Measurements from ENCODE around the gene DGUOK.
"Not testable (repeated sequence)": the region's sequence is repeated elsewhere in the genome, so short reads cannot be mapped to it uniquely, and the experiment has no call there.

Gene DGUOK

DNA sequence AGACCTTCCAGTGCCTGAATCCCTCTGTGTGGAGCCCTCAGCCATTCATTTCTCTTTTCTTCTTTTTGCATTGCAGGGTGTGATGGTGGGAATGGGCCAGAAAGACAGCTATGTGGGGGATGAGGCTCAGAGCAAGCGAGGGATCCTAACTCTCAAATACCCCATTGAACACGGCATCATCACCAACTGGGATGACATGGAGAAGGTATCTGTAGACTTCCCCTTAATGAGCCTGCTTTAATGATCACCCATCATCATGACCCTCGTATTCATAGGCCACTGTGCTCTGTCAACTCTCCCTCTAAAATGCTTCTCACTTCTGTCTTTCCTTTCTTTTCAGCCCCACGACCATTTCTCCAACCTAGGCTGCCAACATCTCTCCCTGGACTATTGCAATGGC, 24.4 kb upstream of the DGUOK start:
- DNase-seq: no peak

DNA sequence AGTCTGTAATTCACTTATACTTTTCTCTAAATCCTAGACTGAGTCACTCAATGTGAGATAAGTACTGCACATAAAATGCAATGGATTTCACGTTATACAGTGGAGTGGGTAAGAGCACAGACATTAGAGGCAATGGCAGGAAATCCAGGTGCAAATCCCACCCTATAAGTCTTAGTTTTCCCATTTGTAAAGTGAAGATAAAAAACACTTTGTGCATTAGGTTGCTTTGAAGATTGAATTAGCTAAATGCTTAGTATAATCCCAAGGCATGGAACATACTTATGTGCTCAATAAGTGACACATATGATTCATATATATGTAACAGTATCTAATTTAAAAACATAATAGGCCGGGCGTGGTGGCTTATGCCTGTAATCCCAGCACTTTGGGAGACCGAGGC, 23.4 kb upstream of the DGUOK start:
- no peak for DNase-seq

DNA sequence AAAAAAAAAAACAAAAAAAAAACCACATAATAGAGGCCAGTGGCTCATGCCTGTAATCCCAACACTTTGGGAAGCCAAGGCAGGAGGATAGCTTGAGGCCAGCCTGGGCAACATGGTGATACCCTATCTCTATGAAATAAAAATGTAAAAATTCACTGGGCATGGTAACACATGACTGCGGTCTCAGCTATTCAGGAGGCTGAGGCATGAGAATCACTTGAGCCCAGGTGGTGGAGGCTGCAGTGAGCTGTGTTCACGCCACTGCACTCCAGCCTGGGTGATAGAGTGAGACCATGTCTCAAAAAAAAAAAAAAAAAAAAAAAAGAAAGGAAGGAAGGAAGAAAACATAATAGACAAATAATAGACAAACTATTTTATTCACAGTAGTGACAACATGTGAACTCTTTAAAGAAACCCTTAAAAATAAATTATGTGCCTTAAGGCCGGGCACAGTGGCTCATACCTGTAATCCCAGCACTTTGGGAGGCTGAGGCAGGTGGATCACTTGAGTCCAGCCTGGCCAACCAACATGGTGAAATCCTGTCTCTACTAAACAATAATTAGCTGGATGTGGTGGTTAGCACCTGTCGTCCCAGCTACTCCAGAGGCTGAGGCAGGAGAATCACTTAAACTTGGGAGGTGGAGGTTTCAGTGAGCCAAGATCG, 22.6 kb upstream of the DGUOK start:
- DNase-seq: not testable (repeated sequence)

DNA sequence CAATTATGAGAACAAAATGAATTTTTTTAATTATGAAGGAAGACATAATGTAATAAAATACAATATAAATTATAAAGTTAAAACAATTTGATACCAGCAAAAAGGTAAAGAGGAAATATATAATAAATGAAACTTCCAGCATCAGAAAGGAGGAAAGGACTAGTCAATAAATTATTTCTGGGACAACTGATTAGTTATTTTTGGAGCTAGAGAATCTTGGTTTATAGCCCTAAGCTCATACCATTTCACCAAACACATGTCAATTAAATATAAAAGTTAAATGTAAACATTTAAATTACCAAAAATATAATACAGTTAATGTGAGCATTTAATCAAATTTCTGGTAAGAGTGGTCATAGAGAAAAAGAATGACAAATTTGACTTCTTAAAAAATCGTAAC, 21.7 kb upstream of the DGUOK start:
- no peak for DNase-seq

DNA sequence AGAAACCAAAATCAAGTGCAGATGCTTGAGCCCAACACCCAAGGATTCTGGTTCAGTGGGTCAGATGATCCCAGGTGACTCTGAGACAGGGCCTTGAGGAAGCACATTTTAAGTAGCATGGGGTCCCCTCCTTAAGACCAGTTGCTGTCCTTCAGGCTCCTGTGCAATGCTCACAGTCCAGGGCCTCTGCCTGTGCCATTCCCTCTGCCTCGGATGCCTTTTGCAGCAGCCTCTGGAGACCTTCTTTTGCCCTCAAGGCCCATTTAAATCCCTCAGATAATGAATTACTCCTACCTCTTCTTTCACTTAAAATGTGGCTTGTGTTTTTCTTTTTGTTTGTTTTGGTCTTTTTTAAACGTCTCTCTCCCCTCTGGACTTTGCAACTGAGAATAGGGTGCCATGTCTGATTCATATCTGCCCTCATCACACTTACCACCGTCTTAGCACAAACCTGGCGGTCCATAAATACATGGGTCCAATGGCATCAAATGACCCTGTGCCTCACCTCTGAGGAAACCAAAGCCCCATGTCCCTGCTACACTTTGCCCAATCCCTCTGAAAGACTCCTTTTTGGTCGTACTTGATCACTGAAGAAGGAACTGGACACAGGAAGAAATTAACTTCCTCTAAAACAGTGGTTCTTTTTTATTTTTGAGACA, 19.7 kb upstream of the DGUOK start:
- no peak for DNase-seq

DNA sequence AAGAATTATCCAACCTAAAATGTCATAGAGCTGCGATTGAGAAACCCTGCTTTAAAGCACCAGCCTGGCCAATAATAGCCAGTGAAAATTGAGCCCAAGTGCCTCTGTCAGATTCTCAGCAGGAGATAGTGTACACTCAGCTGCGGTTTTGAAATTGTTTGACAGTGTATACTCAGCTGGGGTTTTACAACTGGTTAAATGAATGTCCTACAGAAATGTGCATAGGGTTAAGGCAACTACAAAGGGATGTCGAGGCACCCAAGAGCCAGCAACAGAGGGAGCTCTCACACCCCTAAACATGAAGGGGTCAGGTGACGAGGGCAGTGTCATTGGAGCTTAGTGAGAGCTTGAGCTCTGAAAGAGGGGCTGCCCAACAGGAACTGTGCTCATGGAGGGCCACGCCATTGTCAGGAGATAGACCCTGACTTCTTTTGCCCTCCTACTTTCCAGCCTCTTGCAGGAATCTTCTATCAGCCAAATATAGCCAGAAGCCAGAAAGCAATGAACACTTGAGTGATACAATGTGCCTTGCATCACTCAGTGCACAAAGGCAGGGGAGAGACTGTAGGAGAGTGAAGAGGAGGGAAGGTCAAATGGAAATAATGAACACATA, 18.7 kb upstream of the DGUOK start:
- DNase-seq: peak; percentile 80

DNA sequence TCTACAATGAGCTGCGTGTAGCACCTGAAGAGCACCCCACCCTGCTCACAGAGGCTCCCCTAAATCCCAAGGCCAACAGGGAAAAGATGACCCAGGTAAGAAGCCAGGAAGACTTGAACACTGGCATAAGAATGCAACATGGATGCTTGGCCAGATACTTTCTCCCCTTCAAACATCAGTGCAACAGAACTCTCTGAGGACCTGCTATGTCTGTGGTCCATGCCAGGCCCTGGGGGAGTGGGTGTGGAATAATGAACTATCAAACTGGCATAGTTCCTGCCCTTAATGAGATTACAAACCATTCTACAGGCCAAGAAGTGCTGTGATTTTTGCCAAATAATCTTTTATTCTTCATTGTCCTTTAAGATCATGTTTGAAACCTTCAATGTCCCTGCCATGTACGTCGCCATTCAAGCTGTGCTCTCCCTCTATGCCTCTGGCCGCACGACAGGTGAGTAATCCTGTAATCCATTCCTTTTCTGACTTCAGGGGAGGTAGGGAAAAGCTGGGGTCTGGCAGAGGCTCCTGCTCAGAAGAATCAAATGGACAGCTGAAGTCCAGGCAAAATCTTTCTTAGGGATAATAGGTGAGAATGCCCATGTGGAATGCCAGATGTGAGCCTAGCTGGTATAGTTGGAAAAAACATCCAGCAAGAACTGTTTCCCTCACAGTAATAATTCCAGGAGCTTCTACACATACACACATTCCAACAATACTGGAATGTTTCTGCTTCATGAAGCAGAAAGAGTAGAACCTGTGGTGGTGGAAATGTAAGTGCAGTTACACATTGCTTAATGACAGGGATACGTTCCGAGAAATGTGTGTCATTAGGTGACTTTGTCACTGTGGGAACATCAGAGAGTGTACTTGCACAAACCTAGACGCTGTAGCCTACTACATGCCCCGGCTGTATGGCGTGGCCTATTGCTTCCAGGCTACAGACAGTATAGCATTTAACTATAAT, 17.7 kb upstream of the DGUOK start:
- no peak for DNase-seq

DNA sequence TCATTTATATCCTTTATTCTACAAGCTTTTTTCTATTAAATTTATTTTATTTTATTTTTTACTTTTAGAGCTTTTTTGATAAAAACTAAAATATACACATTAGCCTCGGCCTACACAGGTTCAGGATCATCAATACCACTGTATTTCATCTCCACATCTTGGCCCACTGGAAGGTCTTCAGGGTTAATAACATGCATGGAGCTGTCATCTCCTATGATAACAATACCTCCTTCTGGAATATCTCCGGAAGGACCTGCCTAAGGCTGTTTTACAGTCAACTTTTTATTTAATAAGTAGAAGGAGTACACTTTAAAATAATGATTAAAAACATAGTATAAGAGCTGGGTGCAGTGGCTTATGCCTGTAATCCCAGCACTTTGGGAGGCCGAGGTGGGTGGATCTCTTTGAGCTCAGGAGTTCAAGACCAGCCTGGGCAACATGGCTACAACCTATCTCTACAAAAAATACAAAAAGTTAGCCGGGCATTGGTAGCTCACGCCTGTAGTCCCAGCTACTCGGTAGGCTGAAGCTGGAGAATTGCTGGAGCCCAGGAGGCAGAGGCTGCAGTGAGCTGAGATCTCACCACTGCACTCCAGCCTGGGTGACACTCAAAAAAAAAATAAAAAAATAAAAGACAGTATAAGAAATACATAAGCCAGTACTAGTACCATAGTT, 15.7 kb upstream of the DGUOK start:
- DNase-seq: no peak

DNA sequence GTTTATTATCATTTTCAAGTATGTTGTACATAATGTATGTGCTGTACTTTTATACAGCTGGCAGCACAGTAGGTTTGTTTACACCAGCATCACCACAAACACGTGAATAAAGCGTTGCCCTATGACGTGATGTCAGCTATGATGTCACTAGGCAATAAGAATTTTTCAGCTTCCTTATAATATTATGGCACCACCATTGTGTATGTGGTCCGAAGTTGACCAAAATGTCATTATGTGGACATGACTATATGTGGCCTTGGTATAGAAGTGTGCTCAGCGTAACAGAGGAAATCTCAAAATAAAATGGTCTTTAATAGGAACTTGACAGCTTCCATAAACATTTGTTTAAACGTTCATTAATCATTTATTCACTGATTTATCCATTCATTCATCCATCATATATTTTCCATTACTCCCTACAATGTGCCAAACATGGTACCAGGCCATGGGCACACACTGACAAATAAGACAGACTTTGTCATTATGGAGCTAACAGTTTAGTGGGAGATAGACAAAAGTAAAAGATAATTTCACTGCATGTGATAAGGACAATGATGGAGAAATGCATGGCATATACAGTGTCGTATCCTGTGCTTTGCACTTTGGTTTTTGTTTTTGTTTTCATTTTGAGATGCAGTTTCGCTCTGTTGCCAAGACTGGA, 15.0 kb upstream of the DGUOK start:
- DNase-seq: no peak

DNA sequence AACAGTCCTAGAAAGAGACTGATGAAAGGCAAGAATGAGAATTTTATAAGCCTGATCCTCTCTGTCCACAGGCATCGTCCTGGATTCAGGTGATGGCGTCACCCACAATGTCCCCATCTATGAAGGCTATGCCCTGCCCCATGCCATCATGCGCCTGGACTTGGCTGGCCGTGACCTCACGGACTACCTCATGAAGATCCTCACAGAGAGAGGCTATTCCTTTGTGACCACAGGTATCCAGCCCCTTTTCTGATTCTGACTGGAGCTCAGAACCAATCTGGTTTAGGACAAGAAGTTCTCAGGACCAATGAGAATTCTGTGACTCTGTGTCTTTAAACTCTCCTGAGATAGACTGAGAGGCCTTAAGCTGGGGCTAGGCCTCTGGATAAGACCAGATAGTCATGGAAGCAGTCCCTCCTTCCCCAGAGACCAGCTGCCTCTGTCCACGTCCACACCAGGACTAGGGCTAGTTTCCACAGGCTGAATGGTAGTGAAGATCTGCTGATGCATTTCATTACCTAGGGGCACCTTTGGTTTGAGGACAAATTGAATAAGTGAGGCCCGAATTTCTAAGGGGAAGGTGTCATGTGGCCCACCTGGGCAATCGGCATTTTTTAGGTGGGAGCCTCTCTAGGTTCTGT, 13.1 kb upstream of the DGUOK start:
- no peak for DNase-seq

DNA sequence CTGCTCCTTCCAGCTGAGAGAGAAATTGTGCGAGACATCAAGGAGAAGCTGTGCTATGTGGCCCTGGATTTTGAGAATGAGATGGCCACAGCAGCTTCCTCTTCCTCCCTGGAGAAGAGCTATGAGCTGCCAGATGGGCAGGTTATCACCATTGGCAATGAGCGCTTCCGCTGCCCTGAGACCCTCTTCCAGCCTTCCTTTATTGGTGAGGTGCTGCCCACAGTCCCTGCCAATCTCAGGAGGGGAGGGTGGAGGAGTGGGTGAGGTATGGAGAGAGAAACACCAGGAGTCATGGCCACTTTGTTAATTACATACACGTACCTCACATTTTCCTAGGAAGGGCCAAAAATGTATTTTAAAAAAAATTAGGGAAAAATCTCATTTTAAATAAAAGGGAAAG, 12.0 kb upstream of the DGUOK start:
- DNase-seq: no peak

DNA sequence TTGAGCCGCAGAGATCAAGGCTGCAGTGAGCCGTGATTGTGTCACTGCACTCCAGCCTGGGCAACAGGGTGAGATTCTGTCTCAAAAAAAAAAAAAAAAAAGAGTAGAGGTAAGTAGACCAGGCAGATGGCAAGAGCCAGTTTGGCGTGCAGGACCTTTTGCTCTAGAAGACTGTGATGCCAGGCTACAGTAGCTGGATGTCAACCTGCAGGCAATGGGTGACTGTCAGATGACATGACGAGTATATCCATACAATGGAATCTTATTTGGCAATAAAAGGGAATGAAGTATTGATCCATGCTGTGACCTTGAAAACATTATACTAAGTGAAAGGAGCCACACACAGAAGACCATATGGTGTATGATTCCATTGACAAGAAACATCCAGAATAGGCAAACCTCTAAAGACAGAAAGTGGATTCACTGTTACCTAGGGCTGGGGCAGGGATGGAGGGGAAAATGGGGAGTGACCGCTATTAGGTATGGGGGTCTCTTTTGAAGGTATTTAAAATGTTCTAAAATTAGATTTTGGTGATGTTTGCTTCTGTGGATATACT, 11.2 kb upstream of the DGUOK start:
- DNase-seq: no peak

DNA sequence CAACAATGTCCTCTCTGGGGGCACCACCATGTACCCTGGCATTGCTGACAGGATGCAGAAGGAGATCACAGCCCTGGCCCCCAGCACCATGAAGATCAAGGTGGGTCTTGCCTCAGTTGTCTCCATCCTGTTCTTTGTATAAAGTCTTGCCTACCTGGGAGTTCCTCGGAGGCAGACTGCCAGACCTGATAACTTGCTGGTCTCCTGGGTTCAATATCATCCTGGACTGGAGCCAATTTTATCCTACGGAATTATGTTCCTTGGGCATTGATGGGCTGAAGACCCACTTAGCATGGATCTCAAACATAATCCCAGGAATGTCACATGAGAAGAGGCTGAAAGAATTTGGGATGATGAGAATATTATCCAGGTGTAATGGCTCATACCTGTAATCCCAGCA, 10.0 kb upstream of the DGUOK start:
- no peak for DNase-seq

DNA sequence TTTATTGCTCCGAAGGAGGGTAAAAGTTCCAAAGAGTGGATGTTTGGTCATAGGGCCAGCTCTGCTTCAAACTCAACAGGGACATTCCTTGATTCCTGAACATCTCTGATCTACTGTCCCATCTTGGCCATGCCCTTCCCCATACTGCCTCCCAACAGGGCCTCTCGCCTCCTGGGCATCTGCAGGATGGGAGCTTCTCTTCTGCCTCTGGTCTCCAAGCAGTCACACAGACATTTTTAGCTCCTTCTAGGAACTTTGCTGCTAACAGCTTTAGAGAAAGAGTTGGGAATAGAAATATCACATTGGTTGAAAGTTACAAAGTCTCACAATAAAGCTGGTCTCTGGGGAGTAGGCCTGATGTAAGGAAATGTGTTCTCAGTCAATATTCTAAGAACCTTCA, 9.4 kb upstream of the DGUOK start:
- DNase-seq: no peak

DNA sequence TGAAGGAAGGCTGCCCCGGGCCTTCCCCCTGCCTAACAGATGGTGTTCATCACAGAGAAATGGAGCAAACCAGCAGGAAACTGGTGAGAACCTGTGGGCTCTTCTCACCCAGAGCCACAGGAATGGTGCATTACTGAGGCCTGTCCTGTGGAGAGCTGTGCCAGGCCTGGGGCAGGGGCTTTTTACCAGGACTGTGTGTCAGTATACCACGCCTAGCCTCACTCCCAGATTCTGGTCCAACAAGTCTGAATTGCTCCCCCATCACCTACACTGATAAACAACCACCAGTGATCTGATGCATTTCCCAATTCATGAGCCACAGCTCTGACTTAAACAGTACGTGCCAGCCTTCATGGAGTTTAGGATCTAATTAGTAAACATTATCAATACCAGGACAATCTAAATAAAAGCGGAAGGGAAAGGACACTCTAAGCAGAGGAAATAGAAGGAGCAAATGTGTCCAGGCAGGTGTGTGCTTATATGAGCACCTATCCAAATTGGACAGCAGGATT, 8.9 kb upstream of the DGUOK start:
- DNase-seq: no peak

DNA sequence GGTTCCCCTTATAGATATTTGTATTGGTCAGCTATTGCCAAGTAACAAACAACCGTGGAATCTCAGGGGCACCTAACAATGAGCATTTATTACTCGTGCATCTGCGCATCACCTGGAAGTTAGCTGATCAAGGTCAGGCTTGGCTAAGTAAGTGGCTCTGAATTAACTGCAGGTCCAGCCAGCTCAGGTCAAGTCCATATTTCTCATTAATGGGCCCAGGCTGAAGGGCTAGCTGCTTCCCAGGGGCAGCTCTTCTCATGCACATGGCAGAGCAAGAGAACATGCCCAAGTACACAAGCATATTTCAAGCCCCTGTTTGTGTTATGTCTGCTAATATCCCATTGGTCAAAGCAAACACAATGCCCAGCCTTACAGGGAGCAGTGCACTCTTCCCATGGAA, 7.8 kb upstream of the DGUOK start:
- no peak for DNase-seq

DNA sequence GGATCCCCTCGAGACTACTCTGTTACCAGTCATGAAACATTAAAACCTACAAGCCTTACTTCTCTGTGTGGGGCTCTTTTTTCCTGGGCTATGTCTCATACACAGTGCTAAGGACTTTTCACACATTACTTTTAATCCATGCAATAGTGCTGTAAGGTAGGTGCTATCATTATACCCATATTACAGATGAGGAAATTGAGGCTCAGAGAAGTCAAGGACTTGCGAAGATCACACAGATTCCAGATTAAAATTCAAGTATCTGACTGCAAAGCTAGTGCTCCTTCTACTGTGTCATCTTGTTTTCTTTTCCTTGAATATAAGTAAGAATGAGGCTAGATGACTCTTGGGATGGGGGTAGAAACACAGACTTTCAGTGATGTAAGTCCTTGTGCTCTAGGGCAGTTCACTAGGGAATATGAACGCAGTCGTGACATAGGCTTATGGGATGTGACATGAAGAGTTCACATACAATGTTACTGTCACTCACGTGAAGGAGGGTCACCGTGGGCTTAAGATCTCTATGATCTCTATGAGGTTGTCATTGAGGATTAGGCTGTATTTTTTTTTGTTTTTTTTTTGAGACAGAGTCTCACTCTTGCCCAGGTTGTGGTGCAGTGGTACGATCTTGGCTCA, 7.0 kb upstream of the DGUOK start:
- no peak for DNase-seq

DNA sequence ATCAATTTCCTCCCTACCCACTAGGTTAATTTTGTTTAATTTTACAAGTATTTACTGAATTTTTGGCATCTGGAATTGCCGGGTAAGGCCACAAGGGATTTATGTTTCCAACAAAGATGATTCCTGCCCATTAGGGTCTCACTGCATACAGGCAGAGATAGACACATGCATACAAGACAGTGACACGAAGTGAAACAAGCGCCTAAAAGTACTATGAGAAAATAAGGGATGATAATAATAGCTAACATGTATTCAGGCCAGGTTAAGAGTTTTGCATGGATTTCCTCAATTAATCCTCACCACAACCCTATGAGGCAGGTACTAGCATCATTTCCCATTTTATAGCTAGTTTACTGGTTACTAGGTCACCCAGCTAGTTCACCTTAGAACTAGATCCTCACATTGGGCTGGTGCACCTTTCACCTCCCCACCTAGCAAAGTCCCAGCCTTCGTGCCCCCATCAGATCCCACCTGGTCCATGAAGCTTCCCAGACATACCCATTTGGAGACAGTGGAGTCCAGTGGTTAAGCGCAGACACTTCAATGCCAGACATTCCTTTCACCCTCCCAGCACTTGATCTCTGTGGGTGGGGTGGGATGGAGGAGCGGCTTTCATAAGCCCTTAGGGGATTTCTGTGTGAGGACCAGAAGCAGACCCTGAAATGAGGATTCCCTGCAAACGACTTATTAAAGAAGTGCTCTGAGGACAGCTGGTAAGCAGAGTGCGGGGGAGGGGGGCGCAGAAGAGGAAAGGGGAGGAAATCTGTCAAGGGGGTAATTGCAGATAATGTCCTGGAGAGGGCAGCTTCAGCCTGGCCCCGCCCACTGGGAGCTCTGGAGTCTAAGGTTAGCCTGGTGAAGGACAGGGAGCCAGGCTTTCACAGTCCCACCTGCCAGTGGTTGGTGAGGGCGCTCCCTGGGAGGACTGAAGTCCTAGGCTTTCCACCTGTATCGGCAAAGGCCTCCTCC, 5.8 kb upstream of the DGUOK start:
- DNase-seq: peak; percentile 74

DNA sequence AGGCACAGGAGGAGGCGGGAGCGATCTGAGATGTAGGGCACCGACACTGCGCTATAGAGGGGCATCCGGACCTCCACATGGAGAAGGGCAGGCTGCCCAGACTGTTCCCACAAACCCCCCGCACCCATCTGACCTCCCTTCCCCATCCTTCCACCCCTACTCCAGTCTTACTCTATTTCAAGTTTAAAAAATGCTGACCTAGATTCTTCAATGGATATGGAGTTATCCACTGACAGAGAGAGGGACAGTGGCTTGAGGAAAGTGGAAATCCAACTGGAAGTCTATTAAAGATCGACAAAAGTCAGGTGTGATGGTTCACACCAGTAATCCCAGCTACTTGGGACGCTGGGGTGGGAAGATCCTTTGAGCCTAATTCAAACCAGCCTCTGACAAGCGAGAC, 5.1 kb upstream of the DGUOK start:
- DNase-seq: no peak

Data from activated effector memory CD4-positive, alpha-beta T cell treated with anti-CD3 and anti-CD28 coated beads, Interleukin-2, amount 50 U/mL, for 16 hours (primary cell).